Iris pigment epithelial cell (primary cell): ENCODE results near the gene ZNF330.

Experiments
- DNase-seq: peaks from one replicate; pipeline ENCODE4 v3.0.0-alpha.2; 2011; ENCODE audit warnings: low read depth

The ZNF330 gene

DNA sequence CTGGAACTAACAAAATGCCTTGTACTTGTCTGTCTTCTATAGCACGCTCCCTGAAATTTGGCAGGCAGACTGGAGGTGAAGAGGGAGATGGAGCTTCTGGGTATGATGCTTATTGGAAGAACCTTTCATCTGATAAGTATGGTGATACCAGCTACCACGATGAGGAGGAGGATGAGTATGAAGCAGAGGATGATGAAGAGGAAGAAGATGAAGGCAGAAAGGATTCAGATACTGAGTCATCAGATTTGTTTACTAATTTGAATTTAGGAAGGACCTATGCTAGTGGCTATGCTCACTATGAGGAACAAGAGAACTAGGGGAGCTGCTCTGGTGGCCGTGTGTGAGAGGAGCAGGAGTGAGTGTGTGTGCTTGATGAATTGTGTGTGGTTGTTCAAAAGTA is 13.0 kb downstream of the ZNF330 start:
- DNase-seq: no peak

DNA sequence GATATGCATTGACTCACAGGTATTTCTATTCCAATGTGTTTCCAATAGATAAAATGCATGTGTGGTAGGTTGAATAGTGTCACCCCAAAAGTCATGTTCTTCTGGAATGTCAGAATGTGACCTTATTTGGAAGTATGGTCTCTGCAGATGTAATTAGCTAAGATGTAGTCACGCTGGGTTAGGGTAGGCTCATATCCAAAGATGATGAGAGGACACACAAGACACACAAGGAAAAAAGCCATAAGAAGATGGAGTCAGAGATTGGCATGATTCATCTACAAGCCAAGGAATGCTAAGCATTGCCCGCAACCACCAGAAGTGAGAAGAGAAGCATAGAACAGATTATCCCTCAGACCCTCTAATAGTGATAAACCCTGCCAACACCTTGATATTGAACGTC is 17.5 kb downstream of the ZNF330 start:
- no peak for DNase-seq

DNA sequence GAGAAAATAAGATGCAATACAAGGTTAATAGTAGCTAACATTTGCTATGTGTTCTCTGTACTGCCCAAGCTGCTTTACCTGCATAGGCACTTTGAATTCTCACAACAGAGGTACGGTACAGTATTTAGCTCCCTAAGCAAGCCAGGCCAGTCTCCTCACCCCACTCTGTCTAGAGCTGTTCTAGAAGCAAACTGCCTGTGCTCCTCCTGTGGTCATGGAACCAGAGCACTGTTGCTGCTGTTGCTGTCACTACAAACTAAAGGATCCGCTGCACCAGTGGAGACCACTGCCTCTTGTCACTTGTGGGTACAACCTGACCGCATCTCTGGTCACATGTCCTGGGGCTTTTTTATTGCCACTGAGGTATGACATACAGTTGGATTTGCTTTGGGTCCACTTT is 19.6 kb downstream of the ZNF330 start:
- no peak for DNase-seq

DNA sequence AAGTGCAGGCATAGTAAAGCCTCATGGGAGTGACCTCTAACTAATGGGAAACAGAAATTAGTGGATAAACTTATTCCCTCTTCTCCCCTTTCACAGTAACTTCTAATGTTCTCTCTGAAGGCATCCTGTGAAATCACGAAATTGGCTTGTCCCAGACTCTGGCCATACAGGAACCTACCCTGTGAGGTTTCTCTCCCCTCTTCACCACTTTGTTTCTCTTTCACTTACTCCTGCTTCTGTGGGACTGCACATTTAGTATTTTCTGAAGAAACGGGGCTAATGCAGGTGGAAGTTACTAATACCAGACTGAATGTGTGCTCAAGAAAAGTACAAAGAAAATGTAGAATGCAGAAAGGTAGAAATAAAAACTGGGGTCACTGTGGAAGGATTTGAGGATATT is 20.0 kb downstream of the ZNF330 start:
- DNase-seq: no peak

DNA sequence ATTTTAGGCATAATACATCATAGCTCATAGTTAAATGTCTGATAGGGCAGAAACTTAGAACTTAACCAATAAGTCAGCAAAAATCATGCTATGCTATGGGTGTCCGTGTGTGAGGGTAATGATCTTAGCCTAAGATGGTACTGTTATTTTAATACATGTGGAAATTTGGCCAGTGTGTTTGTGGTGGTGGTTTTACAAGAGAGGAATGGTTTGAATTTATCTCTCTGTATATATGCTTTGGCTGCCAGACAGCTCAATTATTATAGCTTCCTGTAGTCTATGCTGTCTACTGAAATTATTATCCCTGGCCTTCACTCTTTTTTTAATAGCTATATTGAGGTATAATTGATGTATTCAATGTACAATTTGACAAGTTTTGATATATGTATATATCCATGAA is 21.3 kb downstream of the ZNF330 start:
- DNase-seq: no peak

DNA sequence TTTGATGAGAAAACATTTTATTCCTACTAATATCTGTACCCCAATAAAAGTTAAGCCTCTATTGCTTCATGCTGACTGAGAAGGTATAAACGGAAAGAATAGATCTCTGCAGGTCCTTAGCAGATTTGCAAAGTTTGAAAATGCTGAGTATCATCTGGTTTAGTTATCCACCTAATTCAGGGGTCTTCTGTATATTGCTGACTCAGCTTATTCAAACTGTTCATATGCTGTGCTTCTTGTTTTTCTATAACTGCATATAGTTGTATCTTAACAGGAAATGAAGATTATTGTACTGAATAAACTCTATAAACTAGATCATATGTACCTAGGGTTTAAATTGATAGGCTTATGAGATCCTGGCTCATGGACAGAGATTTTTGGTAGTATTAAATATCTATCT is 23.7 kb downstream of the ZNF330 start:
- DNase-seq: no peak

DNA sequence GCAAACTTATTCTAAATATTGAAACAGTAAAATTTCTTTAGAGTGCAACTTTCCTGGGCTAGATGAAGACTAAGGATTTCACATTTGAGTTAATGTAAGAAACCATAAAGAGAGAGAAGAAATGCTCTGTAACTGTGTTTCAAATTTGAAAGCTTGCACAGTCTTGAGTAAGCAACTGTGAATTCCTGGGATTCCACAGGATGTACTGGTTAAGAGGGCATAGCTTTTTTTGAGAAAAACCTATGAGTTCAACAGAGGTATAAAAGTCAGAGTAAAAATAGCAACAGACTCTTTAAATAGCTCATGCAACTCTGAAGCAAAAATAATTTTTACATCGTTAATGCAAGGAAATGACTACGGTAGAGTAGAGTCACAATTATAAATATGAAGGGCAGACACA is 25.5 kb downstream of the ZNF330 start:
- DNase-seq: peak; percentile 83

DNA sequence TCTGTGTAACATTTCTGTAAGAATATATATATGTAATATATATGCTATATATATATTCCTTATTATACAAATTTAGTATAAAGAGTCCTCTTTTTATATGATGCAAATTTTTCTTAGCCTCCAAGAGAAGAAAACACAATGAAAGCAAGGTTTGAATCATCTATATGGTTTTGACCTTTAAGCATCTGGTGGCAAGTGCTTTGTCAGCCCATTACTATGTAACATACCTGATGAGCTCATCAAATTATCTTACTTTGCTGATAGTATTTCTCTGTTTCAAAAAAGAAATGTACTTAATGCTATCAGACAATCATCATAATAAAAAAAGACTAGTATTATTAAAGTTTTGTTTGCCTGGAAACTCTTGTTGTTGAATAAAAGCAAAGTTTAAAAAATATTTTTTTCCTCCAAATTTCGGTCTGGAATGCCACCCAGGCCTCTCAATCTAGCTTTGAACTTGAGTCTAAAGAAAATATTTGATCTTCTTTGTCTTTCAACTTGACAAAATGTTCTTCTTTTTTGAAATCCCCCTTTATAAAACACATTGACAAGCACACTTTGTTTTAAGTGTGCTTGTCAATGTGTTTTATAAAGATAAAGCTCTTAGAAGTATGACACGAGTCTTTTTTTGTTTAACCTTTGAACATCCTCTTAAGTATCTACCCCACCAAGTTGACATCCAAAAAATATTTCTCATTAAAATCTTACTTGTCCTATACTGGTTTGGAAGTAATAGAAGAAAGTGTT is 26.2 kb downstream of the ZNF330 start:
- peak; percentile 38 for DNase-seq

DNA sequence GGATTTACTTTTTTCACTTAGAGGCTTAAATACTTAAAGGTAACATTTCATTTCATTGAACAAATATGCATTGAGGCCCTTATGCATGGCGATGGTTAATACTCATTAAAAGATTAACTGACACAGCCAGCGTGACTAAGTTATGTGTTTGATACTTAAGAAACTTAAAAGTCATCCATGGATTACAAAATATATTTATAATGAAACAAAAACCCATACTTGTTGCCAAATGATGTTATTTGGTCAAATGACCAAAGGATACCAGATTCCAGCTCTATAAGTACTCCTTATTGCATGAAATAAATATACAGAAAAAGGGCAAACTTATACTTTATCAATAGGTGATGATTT is 26.7 kb downstream of the ZNF330 start:
- peak; percentile 21 for DNase-seq

DNA sequence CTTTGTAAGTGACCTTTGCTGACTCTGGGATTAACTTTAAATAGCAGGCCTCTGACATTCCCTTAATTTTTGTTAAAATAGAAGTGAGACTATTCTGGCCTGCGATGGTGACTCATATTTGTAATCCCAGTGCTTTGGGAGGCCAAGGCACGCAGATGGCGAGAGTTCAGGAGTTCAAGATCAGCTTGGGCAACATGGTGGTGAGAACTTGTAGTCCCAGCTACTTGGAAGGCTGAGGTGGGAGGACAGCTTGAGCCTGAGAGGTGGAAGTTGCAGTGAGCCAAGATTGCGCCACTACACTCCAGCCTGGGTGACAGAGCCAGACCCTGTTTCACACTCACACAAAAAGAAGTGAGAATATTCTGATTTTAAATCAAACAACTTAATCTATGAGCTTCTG is 27.3 kb downstream of the ZNF330 start:
- DNase-seq: peak; percentile 94

DNA sequence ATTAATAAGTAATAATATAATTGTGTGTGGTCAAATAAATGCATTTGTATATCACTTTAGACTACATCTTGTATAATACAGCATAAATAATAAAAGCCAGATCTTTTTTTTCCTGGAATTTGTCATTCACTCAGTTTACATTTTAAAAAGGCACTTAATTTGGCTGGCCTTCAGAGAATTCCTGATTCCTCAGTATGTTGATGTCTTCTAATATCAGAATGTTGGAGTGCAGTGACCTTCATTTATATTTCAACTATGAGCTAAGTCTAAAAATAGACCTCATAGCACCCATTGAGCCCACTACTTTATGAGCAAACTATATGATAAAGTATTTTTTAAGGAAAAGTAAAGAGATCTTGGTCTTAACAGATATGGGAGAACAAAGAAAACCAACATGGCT is 27.8 kb downstream of the ZNF330 start:
- no peak for DNase-seq

DNA sequence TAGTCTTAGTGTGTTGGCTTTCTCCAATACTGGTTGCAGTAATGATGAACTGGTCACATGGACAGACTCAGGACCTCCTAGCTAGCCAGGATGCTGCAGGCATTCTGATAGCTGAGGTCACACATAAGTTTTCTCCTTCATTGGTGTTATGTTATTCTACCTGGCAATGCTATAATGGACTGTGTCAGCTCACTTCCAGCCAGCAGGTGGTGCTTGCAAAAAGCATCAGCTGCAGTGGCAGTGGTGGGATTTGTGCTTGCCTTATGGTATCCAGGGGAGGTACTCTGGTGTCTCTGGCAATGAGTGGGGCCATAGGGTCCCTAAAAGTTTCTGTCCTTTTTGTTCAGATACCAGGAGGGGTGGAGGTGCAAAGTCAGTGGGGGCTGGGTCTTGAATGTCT is 33.6 kb downstream of the ZNF330 start:
- no peak for DNase-seq

DNA sequence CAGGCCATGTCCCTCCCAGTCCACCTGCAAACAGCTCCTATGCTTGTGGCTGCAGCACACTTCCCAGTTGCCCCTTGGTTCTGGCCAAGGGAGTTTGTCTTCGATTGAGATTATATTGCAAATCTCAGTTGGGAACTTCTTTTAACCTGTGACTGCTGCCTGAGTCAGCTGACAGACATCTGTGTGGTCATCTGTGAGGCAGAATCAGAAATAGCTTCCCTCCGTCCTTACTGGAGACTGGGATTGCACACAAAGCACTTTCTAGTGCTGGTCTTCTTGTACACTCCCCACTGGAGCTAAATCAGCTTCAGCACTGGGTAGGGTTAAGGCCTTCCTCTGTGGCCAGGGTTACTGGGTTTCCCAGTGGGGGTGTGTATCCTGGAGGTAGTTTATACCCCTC is 34.3 kb downstream of the ZNF330 start:
- DNase-seq: no peak

DNA sequence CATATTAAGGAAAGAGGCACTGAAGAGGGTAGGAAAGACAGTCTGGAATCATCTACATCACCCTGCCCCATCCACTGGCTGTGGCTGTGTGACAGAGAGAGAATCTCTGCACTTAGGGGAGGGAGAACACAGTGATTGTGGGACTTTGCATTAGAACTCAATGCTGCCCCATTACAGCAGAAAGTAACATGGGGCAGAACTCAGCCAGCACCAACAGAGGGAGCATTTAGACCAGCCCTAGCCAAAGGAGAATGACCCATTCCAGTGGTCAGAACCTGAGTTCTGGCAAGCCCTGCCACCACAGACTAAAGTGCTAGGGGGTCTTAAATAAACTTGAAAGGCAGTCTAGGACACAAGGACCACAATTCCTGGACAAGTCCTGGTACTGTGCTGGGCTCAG is 37.9 kb downstream of the ZNF330 start:
- DNase-seq: no peak

DNA sequence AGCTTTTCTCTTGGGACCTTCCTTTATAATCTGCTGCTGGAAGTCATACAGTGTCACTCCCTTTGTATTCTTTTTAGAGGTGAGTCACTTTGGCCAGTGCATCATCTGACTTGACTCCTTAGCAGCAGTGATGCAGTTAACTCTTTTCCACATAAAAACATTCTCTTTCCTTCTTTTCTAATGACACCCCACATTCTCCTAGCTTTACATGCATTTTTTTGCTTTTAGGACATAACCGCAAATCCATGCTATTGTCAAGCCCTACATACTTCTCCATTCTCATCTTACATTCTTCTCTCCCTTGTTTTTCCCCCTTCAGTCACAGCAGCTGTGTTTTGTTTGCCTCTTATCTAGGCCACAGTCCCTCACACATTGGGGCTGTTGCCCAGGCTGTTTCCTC is 55.1 kb downstream of the ZNF330 start:
- DNase-seq: peak; percentile 63

DNA sequence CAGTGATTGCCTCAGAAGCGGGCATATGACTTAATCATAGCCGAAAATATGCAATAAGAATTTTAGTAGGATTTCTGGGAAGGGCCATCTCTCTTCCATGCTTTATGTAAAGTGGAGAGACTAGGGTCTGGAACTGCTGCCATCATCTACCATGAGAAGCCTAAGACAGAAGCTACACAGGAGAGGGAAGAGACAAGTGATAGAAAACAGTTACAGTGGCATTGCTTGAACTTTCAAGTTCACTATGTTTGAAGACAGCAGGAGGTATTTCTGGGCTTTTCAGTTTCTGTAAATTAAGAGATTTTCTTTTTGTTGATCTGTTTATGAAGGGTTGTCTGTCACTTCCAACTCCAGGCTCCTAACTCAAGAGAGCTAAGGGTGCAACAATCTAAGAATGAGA is 62.5 kb downstream of the ZNF330 start:
- no peak for DNase-seq

DNA sequence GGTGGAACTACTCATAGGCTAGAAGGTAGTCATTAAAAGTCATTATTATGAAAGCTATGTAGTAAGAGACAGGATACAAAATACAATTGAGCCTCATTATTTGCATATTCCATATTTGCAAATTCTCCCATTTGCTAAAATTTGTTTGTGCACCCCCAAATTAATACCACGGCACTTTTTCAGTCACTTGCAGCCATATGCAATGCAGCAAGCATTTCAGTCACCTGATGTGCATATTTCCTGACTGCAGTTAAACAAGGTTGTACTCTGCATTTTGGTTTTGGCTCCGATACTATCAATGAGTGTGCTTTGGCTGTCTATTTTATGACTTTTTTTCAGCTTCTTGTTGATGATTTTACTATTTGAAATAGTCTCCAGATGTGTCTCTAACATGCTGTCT is 62.9 kb downstream of the ZNF330 start:
- no peak for DNase-seq
